ENCODE measurements around the gene HMG20B. TPM values are rescaled to one million over a fixed set of nuclear protein-coding genes. Genes with fewer than 3 reads are reported as not detected.
"Not testable (repeated sequence)": the region's sequence is repeated elsewhere in the genome, so short reads cannot be mapped to it uniquely, and the experiment has no call there.

HMG20B gene
- total RNA-seq, 1 donor from 2014 or later: 149 TPM

DNA sequence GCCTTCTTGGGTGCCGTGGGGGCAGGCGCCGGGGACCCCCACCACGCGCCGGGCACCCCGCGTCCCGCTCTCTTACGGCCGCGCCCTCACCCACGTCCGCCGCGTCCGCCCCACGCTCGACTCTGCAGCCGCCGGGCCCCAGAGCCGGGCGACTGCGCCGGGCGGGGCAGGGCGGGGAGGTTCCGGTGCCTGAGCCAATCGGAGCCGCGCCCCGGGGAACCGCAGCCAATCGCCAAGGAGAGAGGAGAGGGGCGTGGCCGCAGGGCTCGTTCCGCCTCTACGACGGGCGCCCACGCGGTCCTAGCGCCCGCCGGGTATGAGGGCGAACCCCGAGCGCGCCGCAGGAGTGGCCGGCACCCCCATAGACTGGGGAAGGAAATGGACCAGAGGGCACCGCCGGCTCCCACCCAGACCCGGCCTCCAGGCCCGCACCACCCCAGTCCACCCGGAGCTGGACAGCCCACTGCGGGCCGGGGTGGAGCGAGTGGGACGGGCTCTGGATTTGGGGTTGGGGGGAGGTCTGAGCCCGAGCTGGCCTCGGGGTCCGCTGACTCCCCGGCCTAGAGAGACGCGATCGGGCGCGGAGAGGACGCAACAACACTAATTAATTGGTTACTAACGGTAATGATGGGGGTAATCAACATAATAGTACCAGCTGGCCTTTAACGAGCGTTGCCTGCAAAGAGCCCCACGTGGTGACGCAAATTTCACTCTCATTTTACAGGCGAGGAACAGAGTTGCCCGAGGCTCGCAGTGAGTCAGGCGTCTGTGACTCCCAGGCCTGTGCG is 15.1 kb upstream of the HMG20B start, which contains the start of gene MFSD12:
Gene MFSD12 (minus strand): TSS at position 126 of the 788 bp plus-strand sequence. CDS start 183 bp downstream, outside the sequence.
- Histone ChIP-seq H3K9me3 (no peaks in the 10 kb centered on the region), H3K27ac (peak within 1 kb of the TSS; percentile 72 to 79), H3K36me3 (no peaks in the 10 kb centered on the region), H3K27me3 (no peaks in the 10 kb centered on the region), H3K4me3 (peak within 1 kb of the TSS; percentile 63 to 90), H3K4me1 (peaks cover 8 to 23% of the 10 kb centered on the region in 2 donors)
- TF ChIP-seq, protein P1, sequence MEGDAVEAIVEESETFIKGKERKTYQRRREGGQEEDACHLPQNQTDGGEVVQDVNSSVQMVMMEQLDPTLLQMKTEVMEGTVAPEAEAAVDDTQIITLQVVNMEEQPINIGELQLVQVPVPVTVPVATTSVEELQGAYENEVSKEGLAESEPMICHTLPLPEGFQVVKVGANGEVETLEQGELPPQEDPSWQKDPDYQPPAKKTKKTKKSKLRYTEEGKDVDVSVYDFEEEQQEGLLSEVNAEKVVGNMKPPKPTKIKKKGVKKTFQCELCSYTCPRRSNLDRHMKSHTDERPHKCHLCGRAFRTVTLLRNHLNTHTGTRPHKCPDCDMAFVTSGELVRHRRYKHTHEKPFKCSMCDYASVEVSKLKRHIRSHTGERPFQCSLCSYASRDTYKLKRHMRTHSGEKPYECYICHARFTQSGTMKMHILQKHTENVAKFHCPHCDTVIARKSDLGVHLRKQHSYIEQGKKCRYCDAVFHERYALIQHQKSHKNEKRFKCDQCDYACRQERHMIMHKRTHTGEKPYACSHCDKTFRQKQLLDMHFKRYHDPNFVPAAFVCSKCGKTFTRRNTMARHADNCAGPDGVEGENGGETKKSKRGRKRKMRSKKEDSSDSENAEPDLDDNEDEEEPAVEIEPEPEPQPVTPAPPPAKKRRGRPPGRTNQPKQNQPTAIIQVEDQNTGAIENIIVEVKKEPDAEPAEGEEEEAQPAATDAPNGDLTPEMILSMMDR (IDR thresholded peaks at IDR 0.05): no peak
- intact Hi-C loops (cut with DNase I): loop anchor here (1.0 to 5.0 kb wide), 3 partner anchors 15 to 50 kb away; partner anchors contain the start of genes FZR1, HMG20B and TBXA2R
- peak; percentile 70 to 96 for DNase-seq (ENCODE audit: low spot score in 2 of 2)

DNA sequence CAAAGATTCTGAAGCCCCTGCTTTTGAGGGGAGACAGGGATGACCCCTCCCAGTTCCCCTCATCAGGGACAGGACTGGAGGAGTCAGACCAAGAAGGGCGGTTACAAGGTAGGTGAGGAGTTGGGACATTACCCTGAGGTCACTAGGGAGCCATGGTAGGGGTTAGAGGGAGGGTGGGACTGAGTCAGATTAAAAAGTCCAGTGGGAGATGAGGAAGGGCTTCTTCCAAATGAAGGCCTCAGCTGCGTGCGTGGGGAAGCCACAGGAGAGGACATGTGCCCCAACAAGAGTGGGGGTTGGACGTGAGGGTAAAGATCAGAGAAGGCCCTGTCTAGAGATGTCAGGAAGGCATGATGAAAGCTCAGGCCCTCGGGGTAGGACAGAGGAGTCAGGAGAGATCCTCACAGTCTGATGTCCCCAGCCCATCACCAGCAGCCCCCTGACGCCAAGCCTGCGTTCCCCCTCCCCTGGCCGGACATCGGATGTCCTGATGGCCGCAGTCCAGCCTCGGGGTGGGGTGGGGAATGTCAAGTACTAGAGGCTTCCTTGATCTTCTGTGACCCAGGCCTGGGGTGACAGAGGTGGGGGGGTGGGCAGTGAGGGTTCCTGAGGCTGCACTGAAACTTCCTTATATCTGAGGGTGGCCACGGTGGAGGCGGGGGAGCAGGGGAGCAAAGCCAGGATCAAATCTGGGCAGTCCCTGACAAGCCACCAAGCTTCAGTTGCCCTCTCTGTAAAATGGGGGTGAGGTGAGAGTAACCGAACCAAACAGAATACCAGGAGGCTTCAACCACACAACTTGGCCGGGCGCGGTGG is 8.8 kb upstream of the HMG20B start:
- TF ChIP-seq, protein P1 (IDR thresholded peaks at IDR 0.05): no peak
- intact Hi-C loops (cut with DNase I): no loop called here
- Histone ChIP-seq H3K27me3 (no peaks in the 10 kb centered on the region), H3K4me3 (no peak overlapping the region), H3K36me3 (no peaks in the 10 kb centered on the region), H3K27ac (no peak overlapping the region), H3K4me1 (no peaks in the 10 kb centered on the region), H3K9me3 (no peaks in the 10 kb centered on the region)
- no peak for DNase-seq (ENCODE audit: low spot score in 2 of 2)

DNA sequence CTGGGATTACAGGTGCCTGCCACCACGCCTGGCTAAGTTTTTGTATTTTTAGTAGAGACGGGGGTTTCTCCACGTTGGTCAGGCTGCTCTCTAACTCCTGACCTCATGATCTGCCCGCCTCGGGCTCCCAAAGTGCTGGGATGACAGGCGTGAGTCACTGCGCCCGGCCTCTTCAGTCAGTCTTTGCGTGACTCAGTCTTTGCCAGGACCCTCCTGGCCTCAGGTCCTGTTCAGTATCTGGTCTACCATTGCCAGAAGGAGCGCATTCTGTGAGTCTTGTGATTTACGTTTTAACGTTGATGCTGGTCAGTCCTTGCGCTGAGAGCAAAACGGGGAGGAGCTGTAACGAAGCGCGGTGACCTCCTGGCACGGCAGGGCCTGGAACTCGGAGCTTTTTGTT is 7.6 kb upstream of the HMG20B start:
- H3K4me1 ChIP-seq: no peaks in the 10 kb centered on the region
- no peaks in the 10 kb centered on the region for H3K27me3 ChIP-seq
- H3K4me3 ChIP-seq: no peak overlapping the region
- TF ChIP-seq, protein P1 (IDR thresholded peaks at IDR 0.05): no peak
- H3K9me3 ChIP-seq: no peaks in the 10 kb centered on the region
- H3K36me3 ChIP-seq: no peaks in the 10 kb centered on the region
- DNase-seq (ENCODE audit: low spot score in 2 of 2): no peak
- intact Hi-C loops (cut with DNase I): no loop called here
- H3K27ac ChIP-seq: no peak overlapping the region

- H3K27me3 ChIP-seq; H3K9me3 ChIP-seq; H3K4me1 ChIP-seq; H3K36me3 ChIP-seq; H3K4me3 ChIP-seq; DNase-seq (ENCODE audit: low spot score in 2 of 2); H3K27ac ChIP-seq: not testable (repeated sequence)
- intact Hi-C loops (cut with DNase I): loop anchor here (5.0 kb wide), 1 partner anchor 63 kb away; the partner anchor contains the start of gene FZR1
Measured at GRCh38 chr19:3570042-3570441, 2.7 kb upstream of the HMG20B start.

DNA sequence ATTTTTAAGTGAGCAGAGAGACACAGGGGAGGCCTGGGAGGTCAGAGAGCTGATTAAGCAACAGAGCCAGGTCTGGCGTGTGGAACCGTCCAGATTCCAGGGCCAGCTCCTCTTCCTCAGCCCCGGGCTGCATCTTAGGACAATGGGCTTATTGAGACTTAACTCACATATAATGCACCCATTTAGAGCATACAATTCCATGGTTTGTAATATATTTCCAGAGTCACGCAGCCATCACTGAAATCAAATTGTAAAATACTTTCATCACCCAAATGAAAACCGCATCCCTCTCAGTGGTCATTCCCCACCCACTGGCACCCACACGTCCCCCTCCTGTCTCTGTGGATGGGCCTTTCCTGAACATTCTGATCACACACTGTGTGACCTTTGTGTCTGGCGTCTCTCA is 2.1 kb upstream of the HMG20B start:
- H3K27me3 ChIP-seq: no peaks in the 10 kb centered on the region
- DNase-seq (ENCODE audit: low spot score in 2 of 2): no peak
- peaks cover 0 to 6% of the 10 kb centered on the region in 2 donors for H3K36me3 ChIP-seq
- H3K4me1 ChIP-seq: peaks cover 8 to 10% of the 10 kb centered on the region in 2 donors
- no peak overlapping the region for H3K4me3 ChIP-seq
- H3K27ac ChIP-seq: no peak overlapping the region
- intact Hi-C loops (cut with DNase I): loop anchor here (5.0 kb wide), 1 partner anchor 63 kb away; the partner anchor contains the start of gene FZR1
- TF ChIP-seq, protein P1 (IDR thresholded peaks at IDR 0.05): no peak
- H3K9me3 ChIP-seq: no peaks in the 10 kb centered on the region
